Thyroid gland (tissue), 4 donors: ENCODE results near the gene TTC39A.

Source experiments
- POLR2A ChIP-seq, 2 donors: fragments of 450-650 bp; IDR thresholded peaks; one replicate each; pipeline ENCODE4 v1.6.1; 2017; ENCODE audit warnings: antibody characterized with exemption in 2 of 2, mild to moderate bottlenecking in 2 of 2, moderate library complexity in 1 of 2
- TF ChIP-seq, protein P1 (sequence below), 6 experiments: fragments of 200-600 bp in 3 of 6; fragments of 450-650 bp in 3 of 6; sonication (generic) in 3 of 6; IDR thresholded peaks; one replicate each; pipeline ENCODE4 v1.5.1; 2016 to 2019; ENCODE audit warnings: antibody characterized with exemption in 6 of 6, mild to moderate bottlenecking in 2 of 6, inconsistent platforms in 1 of 6, moderate library complexity in 1 of 6

DNA sequence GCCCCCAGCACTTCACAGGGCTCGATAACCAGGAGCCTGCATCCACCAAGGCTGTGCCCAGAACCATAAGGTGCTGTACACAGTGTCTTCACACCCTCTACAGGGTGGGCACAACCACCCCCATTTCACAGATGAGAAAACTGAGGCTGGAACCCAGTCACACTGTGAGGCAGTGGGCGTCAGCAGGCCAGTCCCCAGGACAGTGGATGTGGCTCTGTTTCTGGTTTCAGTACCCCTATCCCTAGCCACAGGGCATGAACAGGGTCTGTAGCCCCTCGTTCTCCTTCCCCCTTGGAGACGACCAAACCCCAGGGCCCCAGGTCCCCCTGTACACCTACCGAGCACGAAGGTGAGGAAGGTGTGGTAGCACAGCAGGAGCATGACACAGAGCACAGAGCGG lies 27.6 kb downstream of the TTC39A start:
- TF ChIP-seq, protein P1, sequence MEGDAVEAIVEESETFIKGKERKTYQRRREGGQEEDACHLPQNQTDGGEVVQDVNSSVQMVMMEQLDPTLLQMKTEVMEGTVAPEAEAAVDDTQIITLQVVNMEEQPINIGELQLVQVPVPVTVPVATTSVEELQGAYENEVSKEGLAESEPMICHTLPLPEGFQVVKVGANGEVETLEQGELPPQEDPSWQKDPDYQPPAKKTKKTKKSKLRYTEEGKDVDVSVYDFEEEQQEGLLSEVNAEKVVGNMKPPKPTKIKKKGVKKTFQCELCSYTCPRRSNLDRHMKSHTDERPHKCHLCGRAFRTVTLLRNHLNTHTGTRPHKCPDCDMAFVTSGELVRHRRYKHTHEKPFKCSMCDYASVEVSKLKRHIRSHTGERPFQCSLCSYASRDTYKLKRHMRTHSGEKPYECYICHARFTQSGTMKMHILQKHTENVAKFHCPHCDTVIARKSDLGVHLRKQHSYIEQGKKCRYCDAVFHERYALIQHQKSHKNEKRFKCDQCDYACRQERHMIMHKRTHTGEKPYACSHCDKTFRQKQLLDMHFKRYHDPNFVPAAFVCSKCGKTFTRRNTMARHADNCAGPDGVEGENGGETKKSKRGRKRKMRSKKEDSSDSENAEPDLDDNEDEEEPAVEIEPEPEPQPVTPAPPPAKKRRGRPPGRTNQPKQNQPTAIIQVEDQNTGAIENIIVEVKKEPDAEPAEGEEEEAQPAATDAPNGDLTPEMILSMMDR (IDR thresholded peaks at IDR 0.05) = no peak
- no peak for TF ChIP-seq POLR2A (IDR thresholded peaks at IDR 0.05)
